Upper lobe of right lung (tissue), 1 donor: ENCODE results near the gene DYRK2. TPM values are rescaled to one million over a fixed set of nuclear protein-coding genes. Genes with fewer than 3 reads are reported as not detected.
A peak's percentile ranks its signal among the peaks of the same experiment; 100 is the strongest.

ENCODE experiments used
- ATAC-seq: fragments of 200-7000 bp; cut with Tn5 transposase; one replicate; pipeline ENCODE4 v1.9.1; 2020; ENCODE audit warnings: mild to moderate bottlenecking, moderate library complexity
- DNase-seq: peaks from one replicate; pipeline ENCODE4 v3.0.0-alpha.2; 2020
- H3K27ac ChIP-seq: fragments of 200-600 bp; one replicate; pipeline ENCODE4 v1.8.0; 2022
- H3K27me3 ChIP-seq: fragments of 200-600 bp; one replicate; pipeline ENCODE4 v1.8.0; 2022; ENCODE audit warnings: mild to moderate bottlenecking
- H3K36me3 ChIP-seq: fragments of 200-600 bp; one replicate; pipeline ENCODE4 v1.8.0; 2022
- H3K4me1 ChIP-seq: fragments of 200-600 bp; one replicate; pipeline ENCODE4 v1.8.0; 2022
- H3K4me3 ChIP-seq: fragments of 200-600 bp; one replicate; pipeline ENCODE4 v1.8.0; 2022; ENCODE audit warnings: mild to moderate bottlenecking
- H3K9me3 ChIP-seq: fragments of 200-600 bp; one replicate; pipeline ENCODE4 v1.8.0; 2022
- intact Hi-C: fragments of 100-400 bp; cut with DNase I; formaldehyde crosslinking; loops from one replicate; pipeline ENCODE4 v1.11.0; 2022
- long read RNA-seq: library from polyadenylated mRNA; unstranded; transcript quantifications from one replicate; pipeline ENCODE4 v2.0.0, GENCODE V29; 2021
- total RNA-seq: library from RNA; stranded (reverse); fragmentation: NEBNext Ultra II Directional; extraction: Animal tissue kit (Norgen Biotek cat#: 25700); gene quantifications from one replicate; pipeline ENCODE4 v1.2.1, GENCODE V29; 2021
- TF ChIP-seq, protein P1 (sequence below): fragments of 200-600 bp; IDR thresholded peaks from one replicate; pipeline ENCODE4 v1.8.0; 2022; ENCODE audit warnings: antibody characterized with exemption
- donor health status: DM: no; HTN: yes; CAD: no; lungs with severe emphysema.

DYRK2 gene
- 15.5 TPM for total RNA-seq
- long read RNA-seq, full-length matches to known transcripts = 17 of 19 reads
- long read RNA-seq, partial matches to known transcripts = 0 of 19 reads
- long read RNA-seq, other reads (novel, unspliced or antisense) = 2 of 19 reads

DNA sequence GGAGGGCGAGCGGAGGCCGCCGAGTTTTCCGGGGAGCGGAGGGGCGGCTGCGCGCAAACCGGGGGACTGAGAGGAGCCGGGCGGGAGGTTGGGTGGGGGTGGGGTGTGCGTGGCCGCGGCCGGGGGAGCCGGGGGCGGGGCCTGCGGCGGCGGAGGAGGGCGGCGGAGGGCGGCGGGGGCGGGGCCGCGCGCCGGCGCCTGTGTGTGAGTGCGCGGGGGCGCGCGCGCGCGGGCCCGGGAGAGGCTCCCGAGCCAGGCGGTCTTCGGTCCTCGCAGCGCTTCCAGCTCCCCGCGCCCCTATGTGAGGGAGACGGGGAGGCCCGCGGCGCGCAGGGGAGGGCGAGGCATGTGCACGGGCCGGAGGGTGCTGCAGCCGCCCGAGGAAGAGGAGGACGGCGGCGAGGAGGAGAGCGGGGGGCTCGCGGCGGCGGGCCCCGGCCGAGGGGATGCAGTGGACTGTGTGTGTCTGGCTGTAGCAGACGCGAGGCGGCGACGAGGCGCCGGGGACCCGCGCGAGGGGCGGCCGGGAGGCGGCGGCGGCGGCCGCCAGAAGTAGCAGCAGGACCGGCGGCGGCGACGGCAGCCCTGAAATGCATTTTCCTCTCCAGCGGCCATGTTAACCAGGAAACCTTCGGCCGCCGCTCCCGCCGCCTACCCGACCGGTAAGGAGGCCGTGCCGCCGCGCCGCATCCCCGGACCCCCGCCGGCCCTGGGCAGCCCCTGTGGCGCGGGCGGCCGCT, at the start of gene DYRK2:
TSS of gene DYRK2 (plus strand) at position 225 of the 740 bp plus-strand sequence. CDS start at position 614, 389 bp downstream.
- intact Hi-C loops = no loop called here
- TF ChIP-seq, protein P1, sequence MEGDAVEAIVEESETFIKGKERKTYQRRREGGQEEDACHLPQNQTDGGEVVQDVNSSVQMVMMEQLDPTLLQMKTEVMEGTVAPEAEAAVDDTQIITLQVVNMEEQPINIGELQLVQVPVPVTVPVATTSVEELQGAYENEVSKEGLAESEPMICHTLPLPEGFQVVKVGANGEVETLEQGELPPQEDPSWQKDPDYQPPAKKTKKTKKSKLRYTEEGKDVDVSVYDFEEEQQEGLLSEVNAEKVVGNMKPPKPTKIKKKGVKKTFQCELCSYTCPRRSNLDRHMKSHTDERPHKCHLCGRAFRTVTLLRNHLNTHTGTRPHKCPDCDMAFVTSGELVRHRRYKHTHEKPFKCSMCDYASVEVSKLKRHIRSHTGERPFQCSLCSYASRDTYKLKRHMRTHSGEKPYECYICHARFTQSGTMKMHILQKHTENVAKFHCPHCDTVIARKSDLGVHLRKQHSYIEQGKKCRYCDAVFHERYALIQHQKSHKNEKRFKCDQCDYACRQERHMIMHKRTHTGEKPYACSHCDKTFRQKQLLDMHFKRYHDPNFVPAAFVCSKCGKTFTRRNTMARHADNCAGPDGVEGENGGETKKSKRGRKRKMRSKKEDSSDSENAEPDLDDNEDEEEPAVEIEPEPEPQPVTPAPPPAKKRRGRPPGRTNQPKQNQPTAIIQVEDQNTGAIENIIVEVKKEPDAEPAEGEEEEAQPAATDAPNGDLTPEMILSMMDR = no peak
- DNase-seq (peak; percentile 87), ATAC-seq (peak; percentile 84)
- peaks cover 22% of the 10 kb centered on the region for H3K4me1 ChIP-seq
- no peaks in the 10 kb centered on the region for H3K27me3 ChIP-seq
- peak within 1 kb of the TSS; percentile 95 for H3K4me3 ChIP-seq
- no peaks in the 10 kb centered on the region for H3K9me3 ChIP-seq
- peak within 1 kb of the TSS; percentile 92 for H3K27ac ChIP-seq
- no peaks in the 10 kb centered on the region for H3K36me3 ChIP-seq

DNA sequence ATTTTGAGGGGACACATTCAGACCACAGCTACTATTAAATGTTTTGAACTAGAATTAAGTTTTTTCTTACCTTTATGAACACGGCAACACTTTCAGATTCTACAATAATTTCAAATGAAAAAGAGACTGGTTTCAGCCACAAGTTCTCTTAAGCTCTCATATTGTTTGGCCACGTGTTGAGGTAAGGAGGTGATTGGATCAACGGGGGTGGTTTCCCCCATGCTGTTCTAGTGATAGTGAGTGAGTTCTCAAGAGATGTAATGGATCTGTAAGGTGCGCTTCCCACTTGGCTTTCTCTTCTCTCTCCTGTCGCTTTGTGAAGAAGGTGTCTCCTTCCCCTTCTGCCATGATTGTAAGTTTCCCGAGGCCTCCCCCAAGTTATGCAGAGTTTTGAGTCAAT, 48.9 kb upstream of the DYRK2 start:
- intact Hi-C loops = no loop called here
- ATAC-seq (no peak), DNase-seq (no peak)
- no peak overlapping the region for H3K27ac ChIP-seq
- no peaks in the 10 kb centered on the region for H3K36me3 ChIP-seq
- H3K4me3 ChIP-seq = no peak overlapping the region
- no peaks in the 10 kb centered on the region for H3K27me3 ChIP-seq
- TF ChIP-seq, protein P1 = no peak
- H3K4me1 ChIP-seq = no peaks in the 10 kb centered on the region
- no peaks in the 10 kb centered on the region for H3K9me3 ChIP-seq

DNA sequence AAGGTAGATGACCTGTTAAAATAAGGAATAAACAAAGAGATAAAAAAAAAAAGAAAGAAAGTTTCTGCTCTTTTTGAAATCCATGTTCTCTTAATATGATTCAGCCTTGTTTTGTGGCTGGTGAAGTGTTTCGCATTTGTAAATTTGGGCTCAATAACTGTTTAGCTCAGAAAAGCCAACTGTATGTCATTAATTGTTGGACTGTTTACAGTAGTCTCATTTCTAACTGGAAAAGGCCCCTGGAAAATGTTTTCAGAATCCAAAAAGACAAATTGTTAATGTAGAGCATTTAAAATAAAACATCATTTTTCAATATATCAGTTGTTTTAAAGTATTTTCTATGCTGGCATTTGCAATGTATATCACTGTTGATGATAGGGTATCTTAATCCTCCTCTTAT, 47.4 kb upstream of the DYRK2 start:
- TF ChIP-seq, protein P1 = no peak
- ATAC-seq (no peak), DNase-seq (no peak)
- H3K4me1 ChIP-seq = no peaks in the 10 kb centered on the region
- no peaks in the 10 kb centered on the region for H3K9me3 ChIP-seq
- H3K27ac ChIP-seq = no peak overlapping the region
- H3K4me3 ChIP-seq = no peak overlapping the region
- intact Hi-C loops = no loop called here
- H3K36me3 ChIP-seq = no peaks in the 10 kb centered on the region
- H3K27me3 ChIP-seq = no peaks in the 10 kb centered on the region

DNA sequence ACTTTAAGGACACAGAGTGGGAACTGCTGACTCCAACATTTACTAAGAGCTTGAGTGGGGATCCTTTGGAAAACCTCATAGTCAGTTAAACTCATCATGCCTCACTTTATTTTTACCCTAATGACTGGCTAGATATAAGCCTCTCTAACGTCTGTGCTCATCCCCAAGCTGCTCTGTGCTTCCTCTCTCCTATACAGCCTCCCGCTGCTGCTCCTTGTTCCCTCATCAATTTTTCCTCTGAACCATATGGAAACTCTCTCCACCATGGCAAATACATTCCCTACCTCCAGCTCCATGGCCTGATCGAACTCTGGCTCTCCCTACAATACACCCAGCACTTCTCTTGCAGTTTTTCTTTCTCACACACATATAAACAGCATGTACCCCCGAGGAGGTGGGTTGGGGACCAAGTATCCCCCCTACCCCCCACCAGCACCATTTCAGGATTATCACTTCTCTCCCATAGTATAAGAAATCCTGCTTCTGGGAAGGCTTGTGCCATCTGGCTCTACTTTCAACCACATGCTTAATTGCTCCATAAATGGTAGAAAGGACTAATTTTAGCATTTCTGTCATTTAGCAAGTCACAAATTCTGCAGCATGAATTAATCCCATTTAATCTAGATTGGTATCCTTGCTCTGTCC, 39.2 kb upstream of the DYRK2 start:
- H3K9me3 ChIP-seq = no peaks in the 10 kb centered on the region
- H3K4me3 ChIP-seq = no peak overlapping the region
- intact Hi-C loops = no loop called here
- H3K36me3 ChIP-seq = no peaks in the 10 kb centered on the region
- H3K4me1 ChIP-seq = no peaks in the 10 kb centered on the region
- no peak overlapping the region for H3K27ac ChIP-seq
- H3K27me3 ChIP-seq = no peaks in the 10 kb centered on the region
- no peak for ATAC-seq
- TF ChIP-seq, protein P1 = no peak
- DNase-seq = no peak

DNA sequence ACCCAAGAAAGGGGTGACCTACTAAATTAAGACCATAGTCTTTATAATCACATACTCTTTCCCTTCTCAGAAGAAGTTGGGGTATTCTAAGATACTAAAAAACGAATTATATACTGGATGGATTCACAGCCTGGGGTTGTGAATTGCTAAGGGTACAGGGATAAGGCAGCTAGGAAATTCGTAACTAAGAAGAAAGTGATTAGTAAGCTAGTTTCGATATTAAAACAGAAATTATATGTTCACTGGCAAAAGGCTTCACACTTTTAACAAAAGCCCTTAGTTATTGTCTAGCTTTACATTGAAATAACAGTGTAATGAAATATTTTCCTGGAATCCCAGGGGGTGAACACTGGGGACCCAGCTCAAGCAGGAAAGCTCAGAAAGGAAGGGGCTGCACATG, 35.5 kb upstream of the DYRK2 start:
- H3K27ac ChIP-seq = no peak overlapping the region
- no peak for ATAC-seq
- TF ChIP-seq, protein P1 = no peak

More for the DNA sequence above, 35.5 kb upstream of the DYRK2 start:
- intact Hi-C loops = no loop called here
- no peak overlapping the region for H3K4me3 ChIP-seq
- H3K27me3 ChIP-seq = no peaks in the 10 kb centered on the region
- H3K36me3 ChIP-seq = no peaks in the 10 kb centered on the region
- no peaks in the 10 kb centered on the region for H3K4me1 ChIP-seq
- DNase-seq = no peak
- no peaks in the 10 kb centered on the region for H3K9me3 ChIP-seq
